DLD1 (cell line): ENCODE data around the gene KLHL12.

ENCODE experiments used
- in situ Hi-C: cut with HindIII; loops from 2 replicates; pipeline ENCODE4 v1.10.0; 2017; ENCODE audit warnings: low sequenced_read_pairs

Gene KLHL12

GRCh38 chr1:202926581-202927491 is at the start of gene KLHL12:
KLHL12 (minus strand) TSS chr1:202927234; CDS start chr1:202925162, 2,072 bp downstream.
- in situ Hi-C loops, result no loop called here

DNA sequence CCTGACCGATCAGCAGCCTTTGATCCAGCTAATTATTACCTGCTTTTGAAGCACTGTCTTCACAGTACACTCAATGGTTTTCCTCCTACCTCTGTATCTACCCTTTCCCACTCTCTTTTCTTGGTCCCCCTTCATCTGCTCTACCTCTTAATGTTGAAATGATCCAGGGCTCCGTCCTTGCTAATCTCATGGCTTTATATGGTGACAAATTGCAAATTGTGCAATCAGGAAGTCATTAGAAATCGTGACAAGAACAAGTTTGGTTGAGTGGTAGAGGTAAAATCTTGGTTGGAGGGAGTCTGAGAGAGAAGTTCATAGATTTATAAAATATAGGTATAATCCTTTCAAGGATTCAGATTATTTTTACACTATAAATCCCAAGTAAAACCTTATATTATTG is 49.6 kb upstream of the KLHL12 start:
- in situ Hi-C loops, result no loop called here

DNA sequence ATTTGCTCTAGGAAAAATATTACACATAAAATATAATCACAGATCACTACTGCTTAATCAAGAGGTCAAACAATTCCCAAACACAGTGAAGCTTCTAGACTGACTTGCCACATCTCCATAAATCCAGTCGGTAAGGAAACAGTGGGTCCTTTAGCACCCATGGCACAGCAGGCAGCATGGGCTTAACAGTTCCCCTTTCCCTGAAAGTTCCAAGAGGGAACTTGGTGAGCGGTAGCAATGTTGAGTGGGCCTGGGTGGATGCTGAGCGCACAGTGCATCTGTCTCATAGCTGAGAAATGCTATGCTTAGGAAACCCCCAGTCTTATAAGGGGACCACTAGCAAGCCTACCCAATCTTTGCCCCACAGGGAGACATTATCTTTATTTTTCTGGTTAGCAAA is 47.8 kb upstream of the KLHL12 start:
- in situ Hi-C loops, result no loop called here

DNA sequence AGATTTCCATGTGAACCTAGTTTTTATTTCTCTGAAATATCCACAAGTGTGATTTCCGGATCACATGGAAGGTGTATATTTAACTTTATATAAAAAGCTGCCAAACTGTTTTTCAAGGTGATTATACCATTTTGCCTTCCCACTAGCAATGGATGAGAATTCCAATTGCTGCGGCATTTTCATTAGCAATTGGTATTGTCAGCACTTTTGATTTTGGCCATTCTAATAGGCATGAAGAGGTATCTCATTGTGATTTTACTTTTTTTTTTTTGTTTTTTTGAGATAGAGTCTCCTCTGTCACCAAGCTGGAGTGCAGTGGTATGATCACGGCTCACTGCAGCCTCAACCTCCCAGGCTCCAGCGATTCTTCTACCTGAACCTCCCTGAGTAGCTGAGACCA is 45.0 kb upstream of the KLHL12 start:
- in situ Hi-C loops, result no loop called here

DNA sequence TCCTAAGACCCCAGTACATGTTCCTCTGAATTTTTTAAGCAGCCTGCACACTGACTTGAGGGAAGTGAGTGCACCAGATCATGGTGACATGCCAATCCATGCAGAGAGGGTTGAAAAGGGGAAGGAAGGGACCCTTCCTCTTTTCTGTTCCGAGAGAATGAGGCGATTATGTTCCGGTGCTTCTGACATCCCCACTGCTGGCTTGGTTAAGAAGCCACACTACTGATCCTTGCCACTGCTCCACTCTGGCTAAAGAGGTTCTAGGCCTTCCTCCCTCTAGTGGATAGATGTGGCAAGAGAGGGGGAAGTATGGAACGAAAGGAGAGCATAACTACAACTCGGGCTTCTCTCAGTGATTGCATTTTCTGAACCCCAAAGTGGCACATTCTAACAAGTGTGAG is 41.9 kb upstream of the KLHL12 start:
- in situ Hi-C loops, result no loop called here

DNA sequence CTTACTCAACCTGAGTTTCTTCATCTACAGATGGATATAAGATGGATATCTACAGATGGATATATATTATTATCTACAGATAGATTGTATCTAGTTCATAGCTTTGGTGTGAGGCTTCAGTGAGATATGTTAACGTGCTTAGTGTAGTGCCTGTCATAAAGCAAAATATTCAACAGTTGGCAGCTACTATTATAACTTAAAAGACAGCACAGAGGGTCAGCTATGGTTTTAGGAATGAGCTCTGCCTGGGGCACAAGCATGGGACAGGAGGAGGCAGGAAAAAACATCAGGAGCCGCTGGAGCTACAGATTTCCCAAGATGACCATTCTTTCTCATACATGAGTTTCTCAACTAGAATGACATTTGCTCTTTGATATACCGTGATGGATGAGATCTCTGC is 41.3 kb upstream of the KLHL12 start:
- in situ Hi-C loops, result no loop called here

GRCh38 chr1:202967684-202968281 is 40.7 kb upstream of the KLHL12 start:
- in situ Hi-C loops, result no loop called here

DNA sequence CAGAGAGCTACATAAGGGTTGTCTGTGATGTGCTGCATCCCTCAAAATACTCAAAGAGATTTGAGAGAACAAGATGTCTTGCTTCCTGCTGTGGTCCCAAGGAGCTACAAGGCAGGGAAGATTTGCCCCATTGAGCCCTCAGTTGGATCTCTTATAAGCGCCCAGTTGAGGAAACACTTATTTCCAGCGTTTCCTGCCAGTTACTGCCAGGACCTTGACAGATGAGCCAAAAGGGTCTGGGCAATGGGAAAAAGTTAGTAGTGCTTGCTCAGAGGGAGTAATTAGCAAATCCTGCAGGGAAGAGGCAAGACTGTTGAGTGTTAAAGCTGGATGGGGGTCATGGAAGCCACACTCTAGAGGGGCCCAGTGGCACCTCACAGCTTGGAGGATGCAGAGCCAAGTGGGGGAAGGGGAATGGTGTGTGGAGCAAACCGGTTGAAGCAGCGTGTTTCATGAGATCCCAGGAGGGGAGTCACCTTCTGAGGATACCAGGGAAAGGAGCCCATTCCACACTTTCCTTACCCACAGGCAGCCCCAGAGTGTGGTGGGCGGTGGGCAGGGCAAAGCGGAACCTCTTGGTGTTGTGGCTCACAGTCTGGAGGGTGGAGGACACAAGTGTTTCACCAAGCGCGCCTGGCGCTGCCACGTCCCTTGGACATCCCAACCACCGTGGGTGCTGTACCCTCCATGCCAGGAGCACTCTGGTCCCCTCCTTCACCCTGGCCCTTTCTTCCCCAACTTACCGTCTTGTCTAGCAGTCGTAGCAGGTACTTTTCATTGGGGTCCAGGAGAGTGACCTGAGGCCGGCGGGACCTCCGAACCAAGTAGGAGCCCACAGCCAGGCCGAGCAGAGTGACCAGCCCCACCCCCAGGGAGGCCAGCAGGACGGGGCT is 39.2 kb upstream of the KLHL12 start:
- in situ Hi-C loops, result no loop called here

DNA sequence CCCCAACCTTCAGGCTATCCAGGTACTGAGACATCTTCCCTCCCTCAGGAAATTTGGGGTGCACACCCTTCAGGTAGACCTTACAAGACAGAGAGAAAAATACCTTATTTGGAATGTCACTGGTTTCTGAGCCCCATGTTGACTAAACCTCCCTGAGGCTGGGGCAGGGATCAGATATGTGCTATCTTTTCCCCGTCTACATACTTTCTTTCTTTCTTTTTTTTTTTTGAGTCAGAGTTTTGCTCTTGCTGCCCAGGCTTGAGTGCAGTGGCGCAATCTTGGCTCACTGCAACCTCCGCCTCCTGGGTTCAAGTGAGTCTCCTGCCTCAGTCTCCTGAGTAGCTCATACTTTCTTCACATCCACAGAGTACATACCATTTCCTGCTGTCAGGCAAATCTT is 38.4 kb upstream of the KLHL12 start:
- in situ Hi-C loops, result no loop called here

- in situ Hi-C loops, result no loop called here
These were observed 37.9 kb upstream of the KLHL12 start for GRCh38 chr1:202964791-202965410.

- in situ Hi-C loops, result no loop called here
These were observed 34.3 kb upstream of the KLHL12 start for GRCh38 chr1:202961220-202961880.

DNA sequence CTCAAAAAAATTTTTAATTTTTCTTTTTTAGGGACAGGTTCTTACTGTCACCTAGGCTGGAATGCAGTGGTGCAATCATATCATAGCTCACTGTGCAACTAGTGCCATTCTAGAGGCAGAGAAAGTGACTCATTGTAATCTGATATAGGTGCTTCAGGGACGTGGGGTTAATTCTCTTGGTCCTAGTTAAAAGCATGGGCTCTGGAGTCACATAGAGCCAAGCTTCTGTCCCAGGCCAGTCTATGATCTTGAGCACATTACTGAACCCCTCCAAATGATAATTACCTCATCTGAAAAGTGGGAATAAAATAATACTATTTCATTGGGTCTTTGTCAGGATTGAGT is 32.2 kb upstream of the KLHL12 start:
- in situ Hi-C loops, result no loop called here

GRCh38 chr1:202958544-202959275 is 31.7 kb upstream of the KLHL12 start:
- in situ Hi-C loops, result no loop called here

- in situ Hi-C loops, result no loop called here
These were observed 30.9 kb upstream of the KLHL12 start, which contains the start of gene ADIPOR1 for GRCh38 chr1:202957733-202958543. ADIPOR1 (minus strand) TSS chr1:202958312; CDS start chr1:202951070, 7,242 bp downstream.

DNA sequence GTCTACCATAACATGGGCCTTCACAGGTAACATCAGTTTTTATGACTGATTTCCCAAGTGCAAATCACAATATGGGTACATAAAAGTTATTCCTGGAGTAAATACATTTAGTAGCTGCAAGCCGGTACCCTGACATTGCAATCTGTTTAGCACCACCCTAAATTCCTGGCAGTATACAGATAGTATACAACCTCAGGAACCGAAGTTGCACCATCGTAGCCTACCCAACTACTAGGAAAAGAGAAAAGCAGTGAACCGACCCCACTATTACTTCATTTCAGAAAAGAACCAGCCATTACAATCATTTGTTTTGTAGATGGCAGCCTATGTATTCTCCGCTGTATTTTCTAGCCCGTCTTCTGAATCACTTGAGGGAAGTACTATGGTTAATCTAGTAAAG is 29.9 kb upstream of the KLHL12 start:
- in situ Hi-C loops, result no loop called here

GRCh38 chr1:202954057-202954745 is 27.2 kb upstream of the KLHL12 start:
- in situ Hi-C loops, result loop anchor here (5.0 kb wide), 1 partner anchor 97 kb away; no protein-coding TSS in a partner anchor

GRCh38 chr1:202953392-202953791 is 26.4 kb upstream of the KLHL12 start:
- in situ Hi-C loops, result loop anchor here (5.0 kb wide), 1 partner anchor 96 kb away; no protein-coding TSS in a partner anchor

GRCh38 chr1:202952818-202953217 is 25.8 kb upstream of the KLHL12 start:
- in situ Hi-C loops, result loop anchor here (5.0 kb wide), 1 partner anchor 96 kb away; no protein-coding TSS in a partner anchor
